NT2/D1 (cell line): Measurements from ENCODE around the gene FANCD2.
"Not testable (repeated sequence)": the region's sequence is repeated elsewhere in the genome, so short reads cannot be mapped to it uniquely, and the experiment has no call there.

ENCODE experiments used
- DNase-seq: peaks from one replicate; pipeline ENCODE4 v3.0.0-alpha.2; 2011; ENCODE audit warnings: low read depth, low spot score
- H3K27me3 ChIP-seq: 2 replicates; pipeline ENCODE4 v1.6.0; 2011; ENCODE audit warnings: mild to moderate bottlenecking; ENCODE audit not compliant: insufficient read length, insufficient read depth
- H3K36me3 ChIP-seq: 2 replicates; pipeline ENCODE4 v1.6.1; 2011; ENCODE audit warnings: mild to moderate bottlenecking, low read length, mixed read lengths; ENCODE audit not compliant: insufficient read depth, insufficient read length
- H3K4me1 ChIP-seq: 2 replicates; pipeline ENCODE4 v1.5.1; 2011; ENCODE audit not compliant: insufficient read depth, insufficient read length
- H3K4me3 ChIP-seq: 2 replicates; pipeline ENCODE4 v1.5.1; 2011; ENCODE audit warnings: low read depth; ENCODE audit not compliant: insufficient read length
- H3K9ac ChIP-seq: 2 replicates; pipeline ENCODE4 v1.6.0; 2011; ENCODE audit warnings: low read depth; ENCODE audit not compliant: insufficient read length
- H3K9me3 ChIP-seq: 2 replicates; pipeline ENCODE4 v1.5.1; 2011; ENCODE audit warnings: mild to moderate bottlenecking, low read length; ENCODE audit not compliant: insufficient read depth
- SUZ12 ChIP-seq: IDR thresholded peaks from 2 replicates; pipeline ENCODE4 v1.6.1; 2011; ENCODE audit not compliant: insufficient read length, insufficient read depth; ENCODE audit errors: extremely low read depth
- YY1 ChIP-seq: IDR thresholded peaks from 2 replicates; pipeline ENCODE4 v1.6.1; 2011; ENCODE audit not compliant: insufficient read length, insufficient read depth
- ZNF274 ChIP-seq: IDR thresholded peaks from 2 replicates; pipeline ENCODE4 v1.6.1; 2011; ENCODE audit warnings: mild to moderate bottlenecking, low read depth, low read length

The FANCD2 gene

GRCh38 chr3:10119376-10119775 lies 93.1 kb downstream of the FANCD2 start:
- no peaks in the 10 kb centered on the region for H3K27me3 ChIP-seq
- H3K36me3 ChIP-seq, result peaks cover 50% of the 10 kb centered on the region
- no peaks in the 10 kb centered on the region for H3K9me3 ChIP-seq
- no peak overlapping the region for H3K9ac ChIP-seq
- H3K4me1 ChIP-seq, result no peaks in the 10 kb centered on the region
- no peak overlapping the region for H3K4me3 ChIP-seq
- TF ChIP-seq SUZ12, result no peak
- no peak for TF ChIP-seq YY1
- no peak for DNase-seq

DNA sequence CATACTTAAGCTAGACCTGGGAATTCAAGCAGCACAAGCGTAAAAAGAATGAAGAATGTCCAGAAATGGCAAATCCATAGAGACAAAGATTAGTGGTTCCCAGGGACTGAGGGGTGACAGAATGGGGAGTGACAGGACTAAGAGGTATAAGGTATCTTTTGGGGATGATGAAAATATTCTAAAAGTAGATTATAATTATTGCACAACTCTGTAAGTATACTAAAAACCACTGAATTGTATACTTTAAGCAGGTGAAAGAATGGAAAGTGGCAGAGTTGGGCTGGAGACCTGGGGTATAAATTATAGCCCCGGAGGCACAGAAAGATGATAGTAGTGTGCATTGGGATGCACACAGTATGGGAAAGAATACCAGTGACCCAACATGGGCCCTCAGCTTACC lies 94.8 kb downstream of the FANCD2 start:
- H3K27me3 ChIP-seq, result no peaks in the 10 kb centered on the region
- no peak overlapping the region for H3K9ac ChIP-seq
- no peak overlapping the region for H3K4me3 ChIP-seq
- no peak for TF ChIP-seq SUZ12
- TF ChIP-seq YY1, result no peak
- TF ChIP-seq ZNF274, result no peak
- no peak for DNase-seq
- H3K9me3 ChIP-seq, result no peaks in the 10 kb centered on the region
- no peaks in the 10 kb centered on the region for H3K4me1 ChIP-seq
- H3K36me3 ChIP-seq, result peaks cover 64% of the 10 kb centered on the region

GRCh38 chr3:10122724-10123123 lies 96.5 kb downstream of the FANCD2 start:
- H3K4me1 ChIP-seq, result no peaks in the 10 kb centered on the region
- no peak overlapping the region for H3K4me3 ChIP-seq
- H3K36me3 ChIP-seq, result peaks cover 73% of the 10 kb centered on the region
- H3K9ac ChIP-seq, result no peak overlapping the region
- no peaks in the 10 kb centered on the region for H3K9me3 ChIP-seq
- TF ChIP-seq ZNF274 (no peak), SUZ12 (no peak), YY1 (no peak)
- no peaks in the 10 kb centered on the region for H3K27me3 ChIP-seq
- no peak for DNase-seq

- H3K27me3 ChIP-seq, H3K9ac ChIP-seq, H3K36me3 ChIP-seq, H3K4me3 ChIP-seq, H3K4me1 ChIP-seq, DNase-seq: not testable (repeated sequence)
- H3K9me3 ChIP-seq, result peaks cover 19% of the 10 kb centered on the region; the same call in 1 of the 2 replicates
Observed at GRCh38 chr3:10135872-10136271, 109.6 kb downstream of the FANCD2 start.

DNA sequence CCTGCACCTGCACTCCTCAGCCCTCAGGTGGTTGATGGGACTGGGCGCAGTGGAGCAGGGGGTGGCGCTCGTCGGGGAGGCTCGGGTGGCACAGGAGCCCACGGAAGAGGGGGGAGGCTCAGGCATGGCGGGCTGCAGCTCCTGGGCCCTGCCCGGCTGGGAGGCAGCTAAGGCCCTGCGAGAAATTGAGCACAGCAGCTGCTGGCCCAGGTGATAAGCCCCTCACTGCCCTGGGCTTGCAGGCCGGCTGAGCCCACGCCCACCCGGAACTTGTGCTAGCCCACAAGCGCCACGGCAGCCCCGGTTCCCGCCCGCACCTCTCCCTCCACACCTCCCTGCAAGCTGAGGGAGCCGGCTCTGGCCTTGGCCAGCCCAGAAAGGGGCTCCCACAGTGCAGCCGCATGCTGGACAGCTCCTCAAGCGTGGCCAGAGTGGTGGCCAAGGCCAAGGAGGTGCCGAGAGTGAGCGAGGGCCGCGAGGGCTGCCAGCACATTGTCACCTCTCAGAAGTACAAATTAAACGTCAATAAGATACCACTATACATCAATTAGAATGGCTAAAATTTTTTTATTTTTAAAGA lies 110.3 kb downstream of the FANCD2 start:
- peaks cover 19% of the 10 kb centered on the region; the same call in 1 of the 2 replicates for H3K9me3 ChIP-seq
- H3K9ac ChIP-seq, result no peak overlapping the region
- no peak for TF ChIP-seq YY1
- TF ChIP-seq SUZ12, result no peak
- no peak for TF ChIP-seq ZNF274
- H3K27me3 ChIP-seq, result no peaks in the 10 kb centered on the region
- H3K36me3 ChIP-seq, result peaks cover 4% of the 10 kb centered on the region
- no peaks in the 10 kb centered on the region for H3K4me1 ChIP-seq
- no peak for DNase-seq
- no peak overlapping the region for H3K4me3 ChIP-seq

GRCh38 chr3:10137178-10137577 lies 110.9 kb downstream of the FANCD2 start:
- TF ChIP-seq SUZ12, result no peak
- no peak for TF ChIP-seq ZNF274
- TF ChIP-seq YY1, result no peak
- Histone ChIP-seq H3K9ac (no peak overlapping the region), H3K4me3 (no peak overlapping the region), H3K4me1 (no peaks in the 10 kb centered on the region), H3K36me3 (no peaks in the 10 kb centered on the region), H3K9me3 (peaks cover 19% of the 10 kb centered on the region; the same call in 1 of the 2 replicates), H3K27me3 (no peaks in the 10 kb centered on the region)
- DNase-seq, result no peak

DNA sequence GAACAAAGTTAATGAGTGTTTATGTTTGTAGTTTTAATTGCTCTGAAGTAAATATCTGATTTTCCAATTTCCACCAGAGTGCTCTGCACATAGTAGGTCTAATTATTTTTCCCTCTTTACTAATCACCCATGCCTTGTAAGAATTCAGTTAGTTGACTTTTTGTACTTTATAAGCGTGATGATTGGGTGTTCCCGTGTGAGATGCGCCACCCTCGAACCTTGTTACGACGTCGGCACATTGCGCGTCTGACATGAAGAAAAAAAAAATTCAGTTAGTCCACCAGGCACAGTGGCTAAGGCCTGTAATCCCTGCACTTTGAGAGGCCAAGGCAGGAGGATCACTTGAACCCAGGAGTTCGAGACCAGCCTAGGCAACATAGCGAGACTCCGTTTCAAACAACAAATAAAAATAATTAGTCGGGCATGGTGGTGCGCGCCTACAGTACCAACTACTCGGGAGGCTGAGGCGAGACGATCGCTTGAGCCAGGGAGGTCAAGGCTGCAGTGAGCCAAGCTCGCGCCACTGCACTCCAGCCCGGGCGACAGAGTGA lies 114.8 kb downstream of the FANCD2 start:
- no peaks in the 10 kb centered on the region for H3K4me1 ChIP-seq
- DNase-seq, result no peak
- H3K27me3 ChIP-seq, result no peaks in the 10 kb centered on the region
- peaks cover 16% of the 10 kb centered on the region for H3K36me3 ChIP-seq
- no peak for TF ChIP-seq SUZ12
- no peak for TF ChIP-seq YY1
- TF ChIP-seq ZNF274, result no peak
- H3K9me3 ChIP-seq, result peaks cover 12% of the 10 kb centered on the region; the same call in 1 of the 2 replicates
- no peak overlapping the region for H3K9ac ChIP-seq
- no peak overlapping the region for H3K4me3 ChIP-seq
